ENCODE measurements around the gene PRMT2. TPM values are rescaled to one million over a fixed set of nuclear protein-coding genes. Genes with fewer than 3 reads are reported as not detected.
"Not testable (repeated sequence)": the region's sequence is repeated elsewhere in the genome, so short reads cannot be mapped to it uniquely, and the experiment has no call there.

Gene PRMT2
- total RNA-seq, 2 experiments from 2014 or later = 54.6 to 58.6 TPM

DNA sequence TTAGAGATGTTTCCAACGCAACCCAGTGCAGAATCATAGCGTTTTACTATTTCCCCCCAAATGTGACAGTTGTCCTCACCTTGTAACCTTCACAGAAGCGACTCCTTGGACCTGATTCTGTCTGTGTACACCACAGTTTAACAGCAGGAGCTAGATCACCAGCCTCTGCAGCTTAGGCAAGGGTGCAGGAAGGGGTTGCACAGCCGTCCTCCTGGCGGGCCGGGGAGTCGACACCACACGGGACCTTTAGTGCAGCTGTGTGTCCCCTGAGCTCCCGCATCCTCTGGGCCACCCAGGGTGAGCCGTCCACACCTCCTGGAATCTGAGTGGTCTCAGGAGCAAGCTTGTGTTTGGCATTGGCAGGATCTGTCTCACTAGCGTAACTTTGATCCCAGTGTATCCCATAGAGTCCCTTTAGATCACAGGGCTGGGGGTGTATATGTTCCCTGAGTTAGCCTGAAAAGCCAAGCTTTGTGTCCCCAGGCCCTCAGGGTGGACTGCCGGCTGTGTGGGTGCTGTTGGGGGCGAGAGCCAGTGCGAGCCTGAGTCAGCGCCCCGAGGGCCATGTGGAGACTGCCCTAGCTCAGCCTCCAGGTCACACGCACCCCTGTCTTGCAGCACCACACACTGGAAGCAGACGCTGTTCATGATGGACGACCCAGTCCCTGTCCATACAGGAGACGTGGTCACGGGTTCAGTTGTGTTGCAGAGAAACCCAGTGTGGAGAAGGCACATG, 27.5 kb downstream of the PRMT2 start:
- CTCF ChIA-PET = no interaction called here

DNA sequence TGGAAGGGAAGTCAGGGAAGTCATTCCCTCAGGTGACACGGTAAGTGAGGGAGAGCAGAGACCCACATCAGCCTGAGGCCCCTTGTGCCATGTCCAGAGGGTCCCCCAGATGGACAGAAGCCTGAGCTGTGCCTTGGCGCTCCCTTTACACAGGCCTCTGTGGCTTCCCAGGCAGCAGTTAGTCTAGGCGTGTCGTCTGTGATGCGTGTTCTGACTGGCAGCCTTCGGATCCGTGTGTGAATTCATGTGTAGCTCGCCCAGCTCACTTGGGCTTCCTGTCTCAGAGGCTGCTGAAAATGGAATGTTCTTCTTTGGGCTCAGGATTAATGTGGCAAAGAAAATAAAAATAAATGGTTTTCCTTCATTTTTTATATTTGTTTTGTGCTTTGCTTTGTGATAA, 28.3 kb downstream of the PRMT2 start:
- ChIA-PET POLR2A (no interaction called here), CTCF (no interaction called here)

More for the DNA sequence above, 27.5 kb downstream of the PRMT2 start:
- POLR2A ChIA-PET = no interaction called here

DNA sequence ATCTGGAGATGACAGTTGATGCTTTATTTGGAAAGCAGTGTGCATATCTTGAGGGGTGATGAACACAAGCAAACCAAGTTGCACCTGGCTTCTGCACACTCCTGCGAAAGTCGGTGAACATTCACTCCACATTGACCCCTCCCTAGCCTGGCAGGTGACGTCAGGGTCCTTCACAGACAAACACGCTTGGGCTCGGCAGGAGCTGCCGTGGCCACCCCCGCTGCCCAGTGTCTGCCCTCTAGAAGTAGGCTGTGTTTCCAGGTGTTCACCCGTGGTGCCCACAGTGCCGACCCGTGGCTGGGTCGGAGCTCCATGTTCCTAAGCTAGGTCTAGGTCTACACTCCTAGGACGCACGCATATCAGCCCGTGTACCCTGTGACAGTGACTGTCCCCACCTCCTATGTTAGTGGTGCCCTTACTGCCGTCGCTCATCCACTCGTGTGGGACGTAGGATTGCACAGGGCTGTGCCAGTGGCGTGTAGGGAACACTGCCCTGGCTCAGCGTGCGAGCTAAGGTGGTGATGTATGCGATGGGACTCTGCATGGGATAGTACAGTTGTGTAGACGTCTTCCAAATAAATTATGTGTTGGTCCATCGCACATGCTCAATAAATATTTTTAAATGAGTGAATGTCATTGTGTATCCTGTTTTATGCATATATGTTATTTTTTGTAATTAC, 29.0 kb downstream of the PRMT2 start:
- CTCF ChIA-PET = no interaction called here
- POLR2A ChIA-PET = no interaction called here

DNA sequence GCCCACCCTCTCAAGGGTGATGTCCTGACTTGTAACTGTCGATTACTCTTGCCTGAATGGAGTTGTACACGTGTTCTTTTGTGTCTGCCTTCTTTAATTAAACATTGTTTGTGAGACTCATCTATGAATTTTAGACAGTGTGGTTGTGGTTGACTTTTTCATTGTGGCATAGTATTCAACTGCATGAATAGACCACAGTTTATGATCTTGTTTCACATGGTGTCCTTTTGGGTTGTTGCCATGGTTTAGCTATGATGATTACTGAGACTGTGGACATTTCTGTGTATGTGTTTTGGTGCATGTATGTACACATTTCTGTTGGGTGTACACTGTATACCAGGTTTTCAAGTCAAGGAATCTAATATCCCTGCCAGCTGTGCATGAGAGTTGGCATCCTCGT, 30.1 kb downstream of the PRMT2 start:
- ChIA-PET POLR2A (no interaction called here), CTCF (no interaction called here)

DNA sequence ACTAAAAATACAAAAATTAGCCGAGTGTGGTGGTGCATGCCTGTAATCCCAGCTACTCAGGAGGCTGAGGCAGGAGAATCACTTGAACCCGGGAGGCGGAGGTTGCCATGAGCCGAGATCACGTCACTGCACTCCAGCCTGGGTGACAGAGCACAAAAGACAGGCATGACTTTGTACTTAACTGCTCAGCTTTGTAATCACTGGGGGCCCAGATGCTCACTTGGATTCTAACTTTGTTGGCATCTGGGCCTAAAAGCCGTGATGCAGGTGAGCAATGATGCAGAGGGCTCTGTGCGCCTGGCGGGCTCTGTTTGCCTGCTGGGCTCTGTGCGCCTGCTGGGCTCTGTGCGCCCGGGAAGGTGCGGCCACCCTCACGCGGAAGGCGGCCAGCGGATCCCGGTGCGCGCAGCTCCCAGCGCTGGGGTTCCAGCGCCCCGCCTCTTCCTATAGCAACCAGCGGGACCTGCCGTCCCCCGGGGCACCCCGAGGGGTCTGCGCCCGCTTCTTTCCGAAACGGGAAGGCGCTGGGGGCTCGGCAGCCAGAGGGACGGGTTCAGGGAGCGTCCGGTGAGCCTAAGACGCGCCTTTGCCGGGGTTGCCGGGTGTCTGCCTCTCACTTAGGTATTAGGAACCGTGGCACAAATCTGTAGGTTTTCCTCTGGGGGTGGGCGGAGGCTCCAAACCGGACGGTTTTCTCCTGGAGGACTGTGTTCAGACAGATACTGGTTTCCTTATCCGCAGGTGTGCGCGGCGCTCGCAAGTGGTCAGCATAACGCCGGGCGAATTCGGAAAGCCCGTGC, 31.7 kb downstream of the PRMT2 start:
- POLR2A ChIA-PET = no interaction called here
- CTCF ChIA-PET = interaction anchor here (2.0 kb wide), 1 partner anchor 13 kb away, joined by 5 read pairs; no protein-coding TSS in a partner anchor

DNA sequence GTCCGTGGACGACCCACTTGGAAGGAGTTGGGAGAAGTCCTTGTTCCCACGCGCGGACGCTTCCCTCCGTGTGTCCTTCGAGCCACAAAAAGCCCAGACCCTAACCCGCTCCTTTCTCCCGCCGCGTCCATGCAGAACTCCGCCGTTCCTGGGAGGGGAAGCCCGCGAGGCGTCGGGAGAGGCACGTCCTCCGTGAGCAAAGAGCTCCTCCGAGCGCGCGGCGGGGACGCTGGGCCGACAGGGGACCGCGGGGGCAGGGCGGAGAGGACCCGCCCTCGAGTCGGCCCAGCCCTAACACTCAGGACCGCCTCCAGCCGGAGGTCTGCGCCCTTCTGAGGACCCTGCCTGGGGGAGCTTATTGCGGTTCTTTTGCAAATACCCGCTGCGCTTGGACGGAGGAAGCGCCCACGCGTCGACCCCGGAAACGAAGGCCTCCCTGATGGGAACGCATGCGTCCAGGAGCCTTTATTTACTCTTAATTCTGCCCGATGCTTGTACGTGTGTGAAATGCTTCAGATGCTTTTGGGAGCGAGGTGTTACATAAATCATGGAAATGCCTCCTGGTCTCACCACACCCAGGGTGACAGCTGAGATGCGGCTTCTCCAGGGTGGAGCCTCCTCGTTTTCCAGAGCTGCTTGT, 32.4 kb downstream of the PRMT2 start:
- ChIA-PET CTCF (interaction anchor here (2.0 kb wide), 1 partner anchor 14 kb away, joined by 5 read pairs; no protein-coding TSS in a partner anchor), POLR2A (no interaction called here)

DNA sequence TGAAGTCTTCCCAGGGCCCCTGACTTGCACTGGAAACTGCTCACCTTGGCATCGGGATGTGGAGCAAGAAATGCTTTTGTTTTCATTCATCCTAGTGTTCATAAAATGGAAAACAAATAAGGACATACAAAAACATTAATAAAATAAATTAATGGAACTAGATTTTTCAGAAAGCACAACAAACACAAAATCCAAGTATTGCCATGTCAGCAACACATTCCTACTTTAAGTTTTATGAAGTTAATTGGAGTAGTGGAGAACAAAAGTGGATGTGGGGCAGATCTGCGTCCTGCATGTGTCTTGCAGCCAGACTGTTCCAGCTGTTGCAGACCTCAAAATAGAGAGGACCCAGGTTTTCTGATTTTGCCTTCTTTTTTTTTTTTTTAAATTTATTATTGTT, 32.9 kb downstream of the PRMT2 start:
- POLR2A ChIA-PET = no interaction called here
- CTCF ChIA-PET = no interaction called here

DNA sequence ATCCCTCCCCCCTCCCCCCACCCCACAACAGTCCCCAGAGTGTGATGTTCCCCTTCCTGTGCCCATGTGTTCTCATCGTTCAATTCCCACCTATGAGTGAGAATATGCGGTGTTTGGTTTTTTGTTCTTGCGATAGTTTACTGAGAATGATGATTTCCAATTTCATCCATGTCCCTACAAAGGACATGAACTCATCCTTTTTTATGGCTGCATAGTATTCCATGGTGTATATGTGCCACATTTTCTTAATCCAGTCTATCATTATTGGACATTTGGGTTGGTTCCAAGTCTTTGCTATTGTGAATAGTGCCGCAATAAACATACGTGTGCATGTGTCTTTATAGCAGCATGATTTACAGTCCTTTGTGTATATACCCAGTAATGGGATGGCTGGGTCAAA, 33.4 kb downstream of the PRMT2 start:
- CTCF ChIA-PET, POLR2A ChIA-PET: not testable (repeated sequence)

DNA sequence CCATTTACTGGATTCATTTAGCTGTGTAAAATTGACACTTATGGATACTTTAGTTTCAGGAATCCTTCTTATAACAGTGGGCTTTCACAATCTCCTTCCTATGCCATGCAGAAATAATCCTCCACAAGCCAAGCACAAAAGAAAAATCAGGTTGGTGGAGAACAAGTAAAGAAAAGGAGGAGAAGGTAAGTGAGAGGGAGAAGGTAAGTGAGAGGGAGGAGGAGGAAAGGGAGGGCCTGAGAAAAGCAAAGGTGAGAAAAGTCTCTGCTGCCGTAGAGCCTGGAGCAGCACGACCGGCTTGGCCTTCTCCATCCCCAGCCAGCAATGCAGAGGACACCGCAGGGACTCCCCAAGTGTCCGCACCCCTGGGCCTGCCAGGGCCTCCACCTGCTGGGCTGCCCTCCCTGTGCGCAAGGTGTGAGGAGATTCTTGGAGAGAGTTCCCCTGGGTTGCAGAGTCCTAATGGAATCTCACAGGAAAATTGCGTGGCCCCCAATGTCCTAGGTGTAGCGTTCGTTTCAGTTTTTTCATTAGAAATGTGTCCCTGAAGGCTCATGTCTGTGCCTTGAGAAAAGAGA, 39.0 kb downstream of the PRMT2 start:
- POLR2A ChIA-PET = no interaction called here
- CTCF ChIA-PET = no interaction called here

DNA sequence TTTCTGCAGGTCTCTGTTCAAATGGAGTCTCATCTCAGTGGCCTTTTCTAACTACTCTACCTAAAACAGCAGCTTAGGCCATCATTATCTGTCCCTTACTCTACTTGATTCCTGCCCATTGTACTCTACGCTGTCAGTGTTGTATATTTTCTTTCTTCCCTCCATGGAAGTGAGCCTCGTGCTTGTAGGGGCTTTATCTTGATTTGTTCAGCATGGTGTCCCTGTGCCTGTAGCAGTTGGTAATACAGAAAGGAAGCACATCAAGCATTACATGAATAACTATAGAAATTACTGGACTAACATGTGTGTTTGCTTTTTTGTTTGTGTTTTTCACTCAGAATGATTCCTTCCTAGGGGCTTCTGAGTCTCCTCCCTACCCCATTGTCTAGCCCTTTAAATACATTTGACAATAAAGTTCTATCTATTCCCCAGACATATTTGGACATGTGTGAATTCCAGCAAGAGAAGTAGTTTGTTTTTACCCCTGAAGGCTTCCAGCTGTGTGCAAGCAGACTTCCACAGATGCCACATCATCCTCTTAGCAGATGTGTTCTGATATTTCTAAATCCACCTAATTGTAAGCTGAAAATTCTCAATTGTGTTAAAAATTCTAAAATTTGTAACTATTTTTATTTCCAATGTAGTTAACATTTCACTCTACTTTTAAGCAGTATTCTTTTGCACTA, 40.3 kb downstream of the PRMT2 start:
- ChIA-PET POLR2A (no interaction called here), CTCF (no interaction called here)

DNA sequence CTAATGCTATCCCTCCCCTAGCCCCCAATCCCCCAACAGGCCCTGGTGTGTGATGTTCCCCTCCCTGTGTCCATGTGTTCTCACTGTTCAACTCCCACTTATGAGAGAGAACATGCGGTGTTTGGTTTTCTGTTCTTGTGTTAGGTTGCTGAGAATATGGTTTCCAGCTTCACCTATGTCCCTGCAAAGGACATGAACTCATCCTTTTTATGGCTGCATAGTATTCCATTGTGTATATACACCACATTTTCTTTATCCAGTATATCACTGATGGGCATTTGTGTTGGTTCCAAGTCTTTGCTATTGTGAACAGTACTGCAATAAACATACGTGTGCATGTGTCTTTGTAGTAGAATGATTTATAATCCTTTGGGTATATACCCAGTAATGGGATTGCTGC, 41.1 kb downstream of the PRMT2 start:
- CTCF ChIA-PET, POLR2A ChIA-PET: not testable (repeated sequence)

DNA sequence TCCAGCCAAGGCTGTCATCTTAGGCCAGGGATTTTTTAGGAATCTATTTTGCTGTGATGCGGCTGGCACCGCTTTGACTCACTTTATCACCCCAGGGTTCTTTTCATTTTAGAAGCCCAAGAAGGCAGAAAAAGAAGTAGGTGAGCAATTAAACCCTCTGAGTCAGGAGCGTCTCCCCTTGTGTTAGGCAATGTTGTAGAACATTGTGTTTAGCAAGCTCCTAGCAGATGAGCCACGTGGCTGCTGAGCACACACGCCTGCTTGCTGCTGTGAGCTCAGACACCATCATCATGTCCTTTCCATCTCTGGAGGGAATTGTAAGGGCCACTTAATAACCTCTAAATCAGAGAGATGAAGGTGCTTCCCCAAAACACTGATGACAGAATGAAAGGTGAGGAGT, 46.1 kb downstream of the PRMT2 start:
- CTCF ChIA-PET, POLR2A ChIA-PET: not testable (repeated sequence)

DNA sequence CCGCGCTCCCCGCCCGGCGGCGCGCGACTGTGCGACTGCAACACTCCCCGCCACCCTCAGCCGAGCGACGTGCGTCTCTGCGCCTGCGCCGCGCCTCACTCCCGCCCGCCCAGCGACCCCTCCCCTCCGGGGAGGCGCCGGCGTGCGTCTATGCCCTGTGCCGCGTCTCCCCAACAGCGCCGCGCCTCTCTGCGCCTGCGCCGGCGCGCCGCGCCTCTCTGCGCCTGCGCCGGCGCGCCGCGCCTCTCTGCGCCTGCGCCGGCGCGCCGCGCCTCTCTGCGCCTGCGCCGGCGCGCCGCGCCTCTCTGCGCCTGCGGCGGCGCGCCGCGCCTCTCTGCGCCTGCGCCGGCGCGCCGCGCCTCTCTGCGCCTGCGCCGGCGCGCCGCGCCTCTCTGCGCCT, 63.2 kb downstream of the PRMT2 start:
- POLR2A ChIA-PET, CTCF ChIA-PET: not testable (repeated sequence)

DNA sequence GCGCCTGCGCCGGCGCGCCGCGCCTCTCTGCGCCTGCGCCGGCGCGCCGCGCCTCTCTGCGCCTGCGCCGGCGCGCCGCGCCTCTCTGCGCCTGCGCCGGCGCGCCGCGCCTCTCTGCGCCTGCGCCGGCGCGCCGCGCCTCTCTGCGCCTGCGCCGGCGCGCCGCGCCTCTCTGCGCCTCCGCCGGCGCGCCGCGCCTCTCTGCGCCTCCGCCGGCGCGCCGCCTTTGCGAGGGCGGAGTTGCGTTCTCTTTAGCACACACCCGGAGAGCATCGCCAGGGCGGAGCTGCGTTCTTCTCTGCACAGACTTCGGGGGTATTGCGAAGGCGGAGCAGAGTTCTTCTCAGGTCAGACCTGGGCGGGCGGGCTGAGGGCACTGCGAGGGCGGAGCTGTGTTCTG, 63.6 kb downstream of the PRMT2 start:
- POLR2A ChIA-PET, CTCF ChIA-PET: not testable (repeated sequence)

Other genes with a start within 250 kb of the PRMT2 start
- 10 to 100 TPM; 26.9 to 28.5 TPM for gene DIP2A, start 176.8 kb upstream of the PRMT2 start, total RNA-seq
- under 1 TPM; 0.71 to 0.91 TPM for gene S100B, start 30.6 kb upstream of the PRMT2 start, total RNA-seq